Memory B cell (primary cell): Measurements from ENCODE around the gene FEM1A.
A peak's percentile ranks its signal among the peaks of the same experiment; 100 is the strongest.
"Not testable (repeated sequence)": the region's sequence is repeated elsewhere in the genome, so short reads cannot be mapped to it uniquely, and the experiment has no call there.

Experiments used
- ATAC-seq: fragments of 150-1000 bp; cut with Tn5 transposase; 2 replicates; pipeline ENCODE4 v1.10.0; 2021; ENCODE audit warnings: low read depth, mild to moderate bottlenecking, moderate library complexity
- DNase-seq, 2 donors: peaks; one replicate each; pipeline ENCODE4 v3.0.0; 2022; ENCODE audit warnings: low spot score in 2 of 2
- H3K27ac Mint-ChIP-seq: one replicate; pipeline ENCODE4 v1.8.0; 2022; ENCODE audit warnings: mild to moderate bottlenecking, moderate library complexity, mixed read lengths
- H3K27me3 Mint-ChIP-seq: one replicate; pipeline ENCODE4 v1.8.0; 2022; ENCODE audit warnings: mixed read lengths
- H3K36me3 Mint-ChIP-seq: one replicate; pipeline ENCODE4 v1.8.0; 2022; ENCODE audit warnings: mild to moderate bottlenecking, mixed read lengths
- H3K4me1 Mint-ChIP-seq: one replicate; pipeline ENCODE4 v1.8.0; 2022; ENCODE audit warnings: mixed read lengths
- H3K4me3 Mint-ChIP-seq: one replicate; pipeline ENCODE4 v1.8.0; 2022; ENCODE audit warnings: mild to moderate bottlenecking, moderate library complexity, mixed read lengths
- H3K9me3 Mint-ChIP-seq: one replicate; pipeline ENCODE4 v1.8.0; 2022; ENCODE audit warnings: mixed read lengths

Gene FEM1A

DNA sequence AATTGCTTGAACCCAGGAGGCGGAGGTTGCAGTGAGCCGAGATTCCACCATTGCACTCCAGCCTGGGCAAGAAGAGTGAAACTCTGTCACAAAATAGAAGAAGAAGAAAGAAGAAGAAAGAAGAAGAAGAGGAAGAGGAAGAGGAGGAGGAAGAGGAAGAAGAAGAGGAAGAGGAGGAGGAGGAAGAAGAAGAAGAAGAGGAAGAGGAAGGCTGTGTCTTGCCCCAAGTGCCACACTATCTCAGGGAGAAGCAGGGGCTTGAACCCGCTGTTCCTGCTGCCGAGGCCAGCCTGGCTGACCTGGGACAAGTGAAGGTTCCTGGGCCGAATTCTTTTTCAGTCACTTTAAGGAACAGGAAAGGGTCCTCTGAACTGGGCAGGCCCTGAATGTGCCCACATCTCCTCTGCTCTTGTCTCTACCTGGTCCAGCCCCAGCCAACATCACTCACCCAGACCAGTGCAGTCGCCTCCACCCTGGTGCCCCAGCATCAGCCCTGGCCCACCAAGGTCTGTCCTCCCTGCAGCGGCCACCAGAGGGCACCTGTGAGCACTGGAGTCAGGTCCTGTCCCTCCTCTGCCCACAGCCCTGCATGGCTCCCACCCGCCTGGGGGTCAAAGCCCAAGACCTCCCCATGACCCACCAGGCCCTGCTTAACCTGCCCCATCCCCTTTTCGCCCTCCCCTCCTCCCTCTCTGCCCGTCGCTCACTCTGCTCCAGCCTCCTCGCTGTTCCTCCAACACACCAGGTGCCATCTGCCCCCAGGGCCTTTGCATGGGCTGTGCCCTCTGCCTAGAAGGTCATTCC, 20.0 kb downstream of the FEM1A start:
- Mint-ChIP-seq H3K27ac (peak overlapping the region; percentile 88), H3K4me1 (peaks cover 26% of the 10 kb centered on the region), H3K9me3 (no peaks in the 10 kb centered on the region), H3K36me3 (peaks cover 3% of the 10 kb centered on the region), H3K4me3 (no peak overlapping the region), H3K27me3 (no peaks in the 10 kb centered on the region)
- peak; percentile 72 for ATAC-seq
- peak; percentile 90 to 95 for DNase-seq

DNA sequence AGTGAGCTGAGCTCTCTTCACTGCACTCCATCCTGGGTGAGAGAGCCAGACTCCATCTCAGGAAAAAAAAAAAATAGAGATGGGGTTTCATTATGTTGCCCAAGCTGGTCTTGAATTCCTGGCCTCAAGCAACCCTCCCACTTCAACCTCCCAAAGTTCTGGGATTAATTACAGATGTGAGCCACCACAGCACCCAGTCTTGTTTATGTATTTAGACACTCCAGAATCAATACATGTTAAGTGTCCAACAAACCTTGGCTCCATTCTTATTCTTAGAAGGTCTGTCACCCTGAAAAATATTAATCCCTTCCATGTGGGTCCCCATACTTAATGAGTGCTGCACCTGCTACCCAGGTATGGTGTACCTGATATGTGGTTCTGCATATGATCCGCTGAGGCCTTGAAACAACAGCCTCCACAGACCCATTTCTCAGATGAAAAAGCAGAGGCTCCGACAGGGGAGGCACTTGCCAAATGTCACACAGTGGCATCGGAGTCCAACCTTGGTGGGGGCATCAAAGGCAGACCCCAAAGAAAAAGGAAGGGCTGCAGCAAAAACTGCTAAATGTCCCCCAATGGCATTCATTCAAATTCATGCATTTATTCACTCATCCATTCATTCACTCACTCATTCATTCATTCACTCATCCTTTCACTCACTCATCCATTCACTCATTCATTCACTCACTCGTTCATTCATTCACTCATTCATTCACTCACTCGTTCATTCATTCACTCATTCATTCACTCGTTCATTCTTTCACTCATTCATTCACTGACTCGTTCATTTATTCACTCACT, 23.3 kb downstream of the FEM1A start:
- H3K27ac Mint-ChIP-seq = peak overlapping the region; percentile 78
- peak overlapping the region; percentile 70 for H3K4me3 Mint-ChIP-seq
- no peaks in the 10 kb centered on the region for H3K9me3 Mint-ChIP-seq
- peaks cover 14% of the 10 kb centered on the region for H3K36me3 Mint-ChIP-seq
- no peak for ATAC-seq
- H3K27me3 Mint-ChIP-seq = no peaks in the 10 kb centered on the region
- no peak for DNase-seq
- H3K4me1 Mint-ChIP-seq = peaks cover 22% of the 10 kb centered on the region

DNA sequence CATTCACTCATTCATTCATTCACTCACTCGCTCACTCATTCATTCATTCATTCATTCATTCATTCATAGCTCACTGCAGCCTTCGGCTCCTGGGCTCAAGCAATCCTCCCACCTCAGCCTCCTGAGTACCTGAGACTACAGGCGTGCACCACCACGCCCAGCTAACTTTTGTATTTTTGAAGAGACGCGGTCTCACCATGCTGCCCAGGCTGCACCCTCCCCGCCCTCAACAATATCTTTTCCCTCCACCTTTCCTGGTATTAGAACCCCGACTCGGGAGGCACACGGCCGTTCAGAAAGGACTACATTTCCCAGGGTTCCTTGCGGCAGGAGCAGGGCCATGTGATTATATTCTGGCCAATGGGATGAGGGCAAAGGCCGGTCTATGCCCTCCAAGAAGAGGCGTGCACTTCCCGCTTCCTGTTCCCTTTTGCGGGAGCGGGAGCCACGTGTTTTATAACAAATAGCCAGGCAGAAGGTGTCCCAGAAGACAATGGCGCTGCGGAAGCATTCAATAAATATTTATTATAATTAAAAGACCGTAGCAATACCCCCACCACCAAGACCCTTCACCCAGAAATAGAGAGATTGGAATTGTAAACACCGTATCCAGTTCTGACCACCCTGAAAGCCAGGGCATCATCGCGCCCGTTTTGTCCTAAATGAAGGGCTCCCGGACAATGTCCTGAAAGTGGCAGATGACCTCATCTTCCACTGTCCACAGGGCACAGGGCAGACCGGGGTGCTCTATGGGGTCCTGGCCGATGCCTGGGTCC, 24.1 kb downstream of the FEM1A start:
- H3K4me3 Mint-ChIP-seq = peak overlapping the region; percentile 70
- peaks cover 16% of the 10 kb centered on the region for H3K36me3 Mint-ChIP-seq
- ATAC-seq (peak; percentile 83), DNase-seq (peak; percentile 56 to 65)
- peak overlapping the region; percentile 78 for H3K27ac Mint-ChIP-seq
- H3K27me3 Mint-ChIP-seq = no peaks in the 10 kb centered on the region
- no peaks in the 10 kb centered on the region for H3K9me3 Mint-ChIP-seq
- peaks cover 22% of the 10 kb centered on the region for H3K4me1 Mint-ChIP-seq

DNA sequence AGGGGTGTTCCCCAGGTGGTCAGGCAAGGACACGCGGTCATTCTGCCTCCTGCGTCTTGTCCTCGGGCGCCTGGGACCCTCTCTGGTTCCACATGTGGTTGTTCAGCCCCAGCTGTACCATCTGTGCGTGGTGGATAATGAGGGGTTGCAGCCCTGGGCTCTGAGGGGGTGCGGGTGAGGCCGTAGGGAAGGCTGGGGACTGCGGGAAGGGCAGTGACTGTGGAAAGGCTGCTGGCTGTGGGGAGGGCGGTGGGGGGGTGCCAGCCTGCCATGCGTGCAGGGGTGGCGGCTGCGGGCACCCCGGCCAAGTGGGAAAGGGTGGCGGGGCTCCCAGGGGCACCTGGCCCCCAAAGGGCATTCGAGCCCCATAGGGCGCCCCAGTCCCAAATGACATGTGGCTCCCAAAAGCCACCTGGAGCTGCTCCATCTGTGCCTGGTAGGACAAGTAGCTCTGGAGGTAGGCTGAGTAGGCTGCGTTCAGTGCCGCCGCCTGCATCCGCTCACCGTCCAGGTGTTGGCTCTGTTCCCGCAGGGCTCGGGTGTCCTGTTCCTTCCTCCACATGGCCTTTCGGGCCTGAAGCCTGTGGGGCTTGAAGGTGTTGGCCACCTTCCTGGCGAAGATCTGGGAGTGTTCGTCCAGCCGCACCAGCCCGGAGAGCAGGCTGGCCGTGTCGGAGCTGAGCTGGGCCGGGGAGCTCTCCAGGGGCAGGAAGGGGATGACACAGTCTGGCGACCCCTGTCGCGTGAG, 24.8 kb downstream of the FEM1A start:
- ATAC-seq (no peak), DNase-seq (no peak)
- Mint-ChIP-seq H3K36me3 (peaks cover 16% of the 10 kb centered on the region), H3K9me3 (no peaks in the 10 kb centered on the region), H3K4me3 (no peak overlapping the region), H3K4me1 (peaks cover 18% of the 10 kb centered on the region), H3K27me3 (no peaks in the 10 kb centered on the region), H3K27ac (peak overlapping the region; percentile 78)

DNA sequence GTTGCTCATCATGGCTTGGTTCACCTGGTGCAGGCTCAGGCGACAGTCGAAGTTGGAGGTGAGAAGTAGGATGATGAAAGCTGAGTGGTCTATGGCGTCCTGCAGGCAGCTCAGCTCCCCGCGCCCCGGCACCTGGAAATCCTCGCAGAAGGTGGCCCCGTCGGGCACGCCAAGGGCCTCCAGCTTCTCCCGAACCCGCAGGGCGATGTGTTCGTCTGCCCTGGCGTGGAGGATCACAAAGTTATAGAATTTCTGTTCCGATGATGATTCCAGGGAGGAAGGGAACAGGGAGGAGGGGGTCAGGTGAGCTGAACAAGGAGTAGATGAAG, 25.4 kb downstream of the FEM1A start:
- Mint-ChIP-seq H3K36me3 (peaks cover 16% of the 10 kb centered on the region), H3K4me3 (no peak overlapping the region), H3K4me1 (peaks cover 13% of the 10 kb centered on the region), H3K9me3 (no peaks in the 10 kb centered on the region), H3K27me3 (no peaks in the 10 kb centered on the region), H3K27ac (no peak overlapping the region)
- ATAC-seq (no peak), DNase-seq (no peak)

DNA sequence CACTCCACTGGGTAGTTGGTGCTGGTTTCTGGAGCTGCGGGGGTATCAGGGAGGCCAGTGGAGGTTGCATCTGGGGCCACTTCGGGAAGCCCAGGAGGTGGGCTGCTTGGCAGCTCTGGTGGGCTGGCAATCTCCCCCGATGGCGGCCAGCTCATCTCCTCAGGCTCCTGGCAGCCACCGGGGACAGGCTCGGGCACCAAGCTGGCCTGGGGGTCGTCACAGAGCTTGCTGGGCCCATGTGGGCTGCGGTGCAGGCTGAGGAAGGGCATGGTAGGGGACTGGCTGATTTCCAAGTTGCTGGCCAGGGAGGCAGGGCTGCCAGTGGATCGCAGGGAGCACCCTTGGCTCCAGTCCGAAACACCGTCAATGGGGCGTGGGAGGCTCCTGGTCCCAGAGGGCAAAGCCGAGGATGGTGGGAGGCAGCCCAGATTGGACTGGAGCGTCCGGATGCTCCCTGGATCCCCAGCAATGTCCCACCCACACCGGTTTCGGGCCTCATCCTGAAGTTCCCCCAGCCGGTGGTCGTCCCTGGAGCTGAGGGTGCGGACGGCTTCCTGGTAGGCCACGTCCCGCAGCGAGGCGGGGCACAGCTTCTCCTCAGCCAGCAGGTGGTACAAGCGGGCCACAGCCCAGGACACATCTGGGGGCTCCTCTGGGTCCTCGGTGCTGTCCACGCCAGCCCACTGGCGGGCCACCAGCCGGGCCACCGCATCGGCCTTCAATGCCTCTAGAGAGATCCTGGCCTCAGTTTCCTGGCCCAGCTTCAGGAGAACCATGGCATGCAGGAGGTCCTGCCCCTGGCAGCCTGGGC, 26.1 kb downstream of the FEM1A start:
- ATAC-seq (no peak), DNase-seq (no peak)
- Mint-ChIP-seq H3K27ac (no peak overlapping the region), H3K27me3 (no peaks in the 10 kb centered on the region), H3K9me3 (no peaks in the 10 kb centered on the region), H3K4me3 (no peak overlapping the region), H3K4me1 (peaks cover 14% of the 10 kb centered on the region), H3K36me3 (peaks cover 16% of the 10 kb centered on the region)

DNA sequence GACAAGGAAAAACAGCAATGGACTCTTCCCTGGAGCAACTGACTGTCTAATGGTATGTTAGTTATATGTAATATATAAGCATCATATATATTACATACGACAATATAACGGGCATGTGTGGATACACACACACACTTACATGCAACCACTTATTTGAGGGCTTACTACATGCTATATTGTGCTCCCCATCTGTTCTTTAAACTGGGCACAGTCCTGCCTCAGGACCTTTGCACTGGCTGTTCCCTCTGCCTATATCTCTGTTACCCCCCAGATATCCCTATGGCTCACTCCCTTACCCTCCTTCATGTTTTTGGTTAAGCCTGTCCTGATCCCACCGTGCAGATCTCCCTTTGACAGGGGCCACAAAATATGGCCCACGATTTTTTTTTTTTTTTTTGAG, 29.7 kb downstream of the FEM1A start:
- Mint-ChIP-seq H3K27ac (no peak overlapping the region), H3K4me1 (peaks cover 6% of the 10 kb centered on the region), H3K27me3 (no peaks in the 10 kb centered on the region), H3K4me3 (no peak overlapping the region), H3K36me3 (peaks cover 15% of the 10 kb centered on the region), H3K9me3 (no peaks in the 10 kb centered on the region)
- no peak for ATAC-seq
- DNase-seq = no peak

DNA sequence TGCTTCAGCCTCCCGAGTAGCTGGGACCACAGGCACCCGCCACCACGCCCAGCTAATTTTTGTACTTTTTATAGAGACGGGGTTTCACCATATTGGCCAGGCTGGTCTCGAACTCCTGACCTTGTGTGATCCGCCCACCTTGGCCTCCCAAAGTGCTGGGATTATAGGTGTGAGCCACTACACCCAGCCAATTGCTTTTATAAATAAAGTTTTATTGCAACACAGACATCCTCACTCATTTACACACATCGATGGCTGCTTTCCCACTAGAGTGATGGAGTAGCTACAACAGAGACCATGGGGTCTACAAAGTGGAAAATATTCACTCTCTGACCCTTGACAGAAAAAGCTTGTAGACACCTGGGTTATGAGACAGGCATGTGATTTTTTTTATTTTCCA, 30.8 kb downstream of the FEM1A start:
- H3K9me3 Mint-ChIP-seq, H3K4me1 Mint-ChIP-seq, DNase-seq, H3K27ac Mint-ChIP-seq, ATAC-seq, H3K36me3 Mint-ChIP-seq, H3K4me3 Mint-ChIP-seq, H3K27me3 Mint-ChIP-seq: not testable (repeated sequence)

DNA sequence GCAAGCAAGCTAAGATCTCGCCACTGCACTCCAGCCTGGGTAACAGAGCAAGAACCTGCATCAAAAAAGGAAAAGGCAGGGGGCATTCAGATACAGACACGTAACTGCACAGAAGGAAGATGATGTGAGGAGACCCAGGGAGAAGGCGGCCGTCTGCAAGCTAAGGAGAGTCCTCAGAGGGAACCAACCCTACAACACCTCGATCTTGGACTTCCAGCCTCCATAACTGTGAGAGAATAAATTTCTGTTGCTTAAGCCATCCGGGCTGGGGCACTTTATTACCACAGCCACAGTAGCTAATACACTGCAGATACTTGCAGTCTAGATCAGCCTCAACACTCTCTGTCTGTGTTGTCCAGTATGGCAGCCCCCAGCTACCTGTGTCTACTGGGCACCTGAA, 32.0 kb downstream of the FEM1A start:
- H3K4me1 Mint-ChIP-seq = peaks cover 8% of the 10 kb centered on the region
- no peak for ATAC-seq
- no peaks in the 10 kb centered on the region for H3K9me3 Mint-ChIP-seq
- no peaks in the 10 kb centered on the region for H3K27me3 Mint-ChIP-seq
- peaks cover 9% of the 10 kb centered on the region for H3K36me3 Mint-ChIP-seq
- H3K27ac Mint-ChIP-seq = no peak overlapping the region
- H3K4me3 Mint-ChIP-seq = no peak overlapping the region
- DNase-seq = no peak

DNA sequence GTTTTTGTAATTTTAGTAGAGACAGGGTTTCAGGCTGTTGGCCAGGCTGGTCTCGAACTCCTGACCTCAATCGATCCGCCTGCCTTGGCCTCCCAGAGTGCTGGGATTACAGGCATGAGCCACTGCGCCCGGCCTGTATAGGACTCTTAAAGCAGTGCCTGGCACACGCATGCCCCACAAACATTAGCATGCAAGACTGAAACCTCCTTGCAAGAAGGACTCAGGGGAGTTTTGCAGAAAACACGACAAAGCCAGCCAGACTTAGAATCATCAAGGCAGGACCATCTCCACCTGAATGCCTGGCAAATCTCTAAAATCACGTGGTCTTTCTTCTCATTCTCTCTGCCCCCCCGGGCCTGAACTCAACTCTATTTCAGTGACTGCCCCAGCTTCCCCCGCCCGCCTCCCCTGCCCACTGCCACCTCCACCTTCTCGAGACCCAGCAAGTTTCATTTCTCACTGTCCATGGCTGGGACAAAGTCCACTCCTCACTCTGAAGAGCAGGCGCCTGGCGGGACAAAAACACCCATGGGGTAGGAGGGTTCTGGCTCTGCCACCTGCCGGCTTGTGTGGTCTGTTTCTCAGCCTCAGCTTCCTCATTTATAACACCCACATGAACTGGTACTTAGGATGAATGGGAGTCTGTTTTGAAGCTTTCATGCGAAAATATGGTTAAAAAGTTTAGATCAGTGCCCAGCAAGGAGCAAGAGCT, 37.6 kb downstream of the FEM1A start:
- peak overlapping the region; percentile 83 for H3K4me3 Mint-ChIP-seq
- ATAC-seq (peak; percentile 64), DNase-seq (peak; percentile 39 to 46)
- peaks cover 2% of the 10 kb centered on the region for H3K36me3 Mint-ChIP-seq
- H3K9me3 Mint-ChIP-seq = no peaks in the 10 kb centered on the region
- no peaks in the 10 kb centered on the region for H3K27me3 Mint-ChIP-seq
- H3K27ac Mint-ChIP-seq = peak overlapping the region; percentile 94
- peaks cover 20% of the 10 kb centered on the region for H3K4me1 Mint-ChIP-seq

DNA sequence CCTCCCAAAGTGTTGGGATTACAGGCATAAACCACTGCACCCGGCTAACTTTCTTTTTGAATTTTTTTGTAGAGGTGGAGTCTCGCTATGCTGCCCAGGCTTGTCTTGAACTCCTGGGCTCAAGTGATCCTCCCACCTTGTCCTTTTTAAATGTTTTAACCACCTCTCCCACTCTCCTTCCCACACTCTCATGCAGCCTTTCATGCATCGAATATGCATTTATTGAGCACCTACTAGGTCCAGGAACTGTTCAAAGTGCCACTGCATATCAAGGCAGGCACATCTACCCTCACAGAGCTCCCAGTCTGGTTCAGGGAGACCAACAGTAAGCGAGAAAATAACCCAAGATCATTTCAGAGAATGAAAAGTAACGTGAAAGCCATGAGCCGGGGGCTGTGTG, 38.8 kb downstream of the FEM1A start:
- peaks cover 20% of the 10 kb centered on the region for H3K4me1 Mint-ChIP-seq
- H3K36me3 Mint-ChIP-seq = peaks cover 2% of the 10 kb centered on the region
- ATAC-seq (no peak), DNase-seq (no peak)
- H3K4me3 Mint-ChIP-seq = peak overlapping the region; percentile 90
- no peaks in the 10 kb centered on the region for H3K9me3 Mint-ChIP-seq
- H3K27me3 Mint-ChIP-seq = no peaks in the 10 kb centered on the region
- peak overlapping the region; percentile 94 for H3K27ac Mint-ChIP-seq

DNA sequence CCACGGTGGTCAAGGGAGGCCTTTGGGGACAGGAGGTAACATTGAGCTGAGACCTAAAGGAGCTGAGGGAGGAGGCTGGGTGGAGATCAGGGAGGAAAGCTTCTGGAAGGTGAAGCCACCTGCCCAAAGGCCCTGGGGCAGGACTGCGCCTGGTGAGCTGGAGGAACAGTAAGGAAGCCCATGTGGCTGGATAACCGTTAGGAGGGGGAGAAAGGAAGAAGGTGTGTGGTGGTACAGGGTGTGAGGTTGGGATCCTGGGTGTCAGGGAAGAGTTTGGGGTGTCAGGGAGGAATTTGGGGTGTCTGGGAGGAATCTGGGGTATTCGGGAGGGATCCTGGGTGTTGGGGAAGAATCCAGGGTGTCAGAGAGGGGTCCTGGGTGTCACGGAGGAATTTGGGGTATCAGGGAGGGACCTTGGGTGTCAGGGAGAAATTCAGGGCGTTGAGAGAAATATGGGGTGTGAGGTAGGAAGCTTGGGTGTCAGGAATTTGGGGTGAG, 39.3 kb downstream of the FEM1A start:
- no peak for DNase-seq

More for the DNA sequence above, 39.3 kb downstream of the FEM1A start:
- Mint-ChIP-seq H3K4me3 (peak overlapping the region; percentile 90), H3K27me3 (no peaks in the 10 kb centered on the region), H3K27ac (peak overlapping the region; percentile 94), H3K9me3 (no peaks in the 10 kb centered on the region), H3K36me3 (peaks cover 2% of the 10 kb centered on the region), H3K4me1 (peaks cover 20% of the 10 kb centered on the region)
- ATAC-seq = no peak
